ENCODE results near the gene CTNNAL1. TPM values are rescaled to one million over a fixed set of nuclear protein-coding genes. Genes with fewer than 3 reads are reported as not detected.
A peak's percentile ranks its signal among the peaks of the same experiment; 100 is the strongest.

The CTNNAL1 gene
- total and polyA plus RNA-seq, 2 donors (not counting 3 experiments of a cell fraction or from before 2014, with no cell fraction given) = 29.5 to 76.2 TPM

DNA sequence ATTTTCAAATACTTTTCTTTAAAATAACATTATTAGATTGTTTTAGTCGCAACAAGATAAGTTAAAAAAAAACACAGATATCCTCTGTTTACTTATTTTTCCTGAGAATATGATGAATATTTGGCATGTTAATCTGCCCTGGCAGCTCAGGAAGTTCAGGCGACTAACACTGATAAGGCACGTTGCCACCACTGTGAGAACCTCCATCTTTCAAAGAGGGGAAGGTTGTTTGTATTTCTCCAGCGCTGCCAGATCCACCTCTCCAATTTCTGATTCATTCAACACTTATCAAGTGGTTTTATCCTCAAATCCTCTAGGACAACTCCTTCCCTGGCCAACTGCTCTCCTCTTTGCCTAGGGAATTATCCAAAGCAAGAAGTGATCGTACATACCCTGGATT, 21.8 kb downstream of the CTNNAL1 start:
- Histone ChIP-seq H3K9me1 (replicated peaks; ENCODE audit: control insufficient read depth, extremely low read depth, insufficient read depth, low read length) (no peaks in the 10 kb centered on the region), H3K4me2 (ENCODE audit: insufficient read depth, low read length) (peak overlapping the region; percentile 68), H3K9me3 (replicated peaks; ENCODE audit: control insufficient read depth, insufficient read depth, low read length) (no peaks in the 10 kb centered on the region), H3K36me3 (ENCODE audit: control insufficient read depth in 2 of 2, extremely low read depth in 1 of 2, insufficient read depth in 2 of 2, low read length in 2 of 2) (peaks cover 2 to 6% of the 10 kb centered on the region in 2 experiments), H4K20me1 (replicated peaks; ENCODE audit: control insufficient read depth, extremely low read depth, insufficient read depth, low read length) (no peaks in the 10 kb centered on the region), H3K27me3 (ENCODE audit: control insufficient read depth in 2 of 2, insufficient read depth in 2 of 2, low read length in 2 of 2) (no peaks in the 10 kb centered on the region), H3K4me1 (ENCODE audit: control insufficient read depth, extremely low read depth, insufficient read depth, low read length) (peaks cover 42% of the 10 kb centered on the region), H3K79me2 (ENCODE audit: control insufficient read depth, insufficient read depth, low read length) (peaks cover 30% of the 10 kb centered on the region), H2AFZ (ENCODE audit: low read depth, low read length) (peak overlapping the region; percentile 68), H3K4me3 (replicated peaks in 1 of 3; ENCODE audit: insufficient read depth in 1 of 3, low read depth in 1 of 3, low read length in 3 of 3) (peak overlapping the region in 1 of 3 experiments; percentile 17), H3K9ac (replicated peaks; ENCODE audit: extremely low read depth, insufficient read depth, low read length) (peak overlapping the region; percentile 12), H3K27ac (ENCODE audit: insufficient read depth, low read depth, low read length) (peak overlapping the region; percentile 67)
- POLR2A ChIA-PET = no interaction called here
- TF ChIP-seq JUN (IDR thresholded peaks at IDR 0.05; ENCODE audit: borderline replicate concordance, insufficient read depth, insufficient read length, low read depth) = peak; percentile 16
- TF ChIP-seq POLR2AphosphoS5 (IDR thresholded peaks at IDR 0.05; ENCODE audit: insufficient read depth, low read depth, low read length) = peak; percentile 80
- TF ChIP-seq GATA2 (IDR thresholded peaks at IDR 0.05; ENCODE audit: insufficient read depth, insufficient read length, low read depth, low read length) = peak; percentile 93
- TF ChIP-seq, protein P1, sequence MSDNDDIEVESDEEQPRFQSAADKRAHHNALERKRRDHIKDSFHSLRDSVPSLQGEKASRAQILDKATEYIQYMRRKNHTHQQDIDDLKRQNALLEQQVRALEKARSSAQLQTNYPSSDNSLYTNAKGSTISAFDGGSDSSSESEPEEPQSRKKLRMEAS (IDR thresholded peaks at IDR 0.05; ENCODE audit: insufficient read depth, insufficient read length) = no peak
- no peak for TF ChIP-seq MYC (IDR thresholded peaks at IDR 0.05; ENCODE audit: low read depth, low read length)
- peak; percentile 63 for TF ChIP-seq POLR2A (IDR thresholded peaks at IDR 0.05; ENCODE audit: low read depth, low read length)
- TF ChIP-seq FOS (IDR thresholded peaks at IDR 0.05; ENCODE audit: borderline replicate concordance, insufficient read depth, low read length) = peak; percentile 29
- CTCF ChIA-PET = interaction anchor here (1.3 to 1.4 kb wide), 3 partner anchors 9 to 37 kb away, joined by 3 to 8 read pairs (median 4); no protein-coding TSS in a partner anchor
- DNase-seq (ENCODE audit: low read depth, low spot score) = peak; percentile 95
- no TSS peak for BruUV-seq (replicated peaks)
- dilution Hi-C loops (cut with MboI; ENCODE audit: extremely low pct_ligation_motif_present, low sequenced_read_pairs) = no loop called here
- intact Hi-C loops (cut with micrococcal nuclease) = loop anchor here (1.0 to 5.0 kb wide), 2 partner anchors 45 to 121 kb away; no protein-coding TSS in a partner anchor
- FAIRE-seq = peak; percentile 76

DNA sequence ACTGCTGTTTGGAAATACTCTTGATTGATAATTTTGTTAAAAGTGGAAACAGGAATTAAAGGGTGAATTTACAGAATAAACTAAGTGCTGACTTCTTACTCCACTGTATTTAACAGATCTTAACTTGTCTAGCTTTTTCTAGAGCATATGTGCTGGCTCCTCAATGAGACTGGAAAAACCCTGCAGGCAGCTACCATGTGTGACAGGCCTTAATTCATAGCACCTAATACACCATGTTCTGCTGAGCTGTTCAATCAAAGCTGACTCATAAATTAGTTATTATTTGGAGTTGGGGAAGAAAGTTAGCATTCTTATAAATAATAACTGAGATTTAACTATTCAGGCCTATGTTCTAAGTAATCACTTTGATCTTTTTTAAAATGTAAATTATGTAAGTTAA, 29.4 kb downstream of the CTNNAL1 start:
- no peak overlapping the region for H3K9ac ChIP-seq (replicated peaks; ENCODE audit: extremely low read depth, insufficient read depth, low read length)
- H3K9me3 ChIP-seq (replicated peaks; ENCODE audit: control insufficient read depth, insufficient read depth, low read length) = no peaks in the 10 kb centered on the region
- H3K9me1 ChIP-seq (replicated peaks; ENCODE audit: control insufficient read depth, extremely low read depth, insufficient read depth, low read length) = no peaks in the 10 kb centered on the region
- FAIRE-seq (no peak), DNase-seq (ENCODE audit: low read depth, low spot score) (no peak)
- no peak overlapping the region for H3K4me3 ChIP-seq (replicated peaks in 1 of 3; ENCODE audit: insufficient read depth in 1 of 3, low read depth in 1 of 3, low read length in 3 of 3)
- H3K79me2 ChIP-seq (ENCODE audit: control insufficient read depth, insufficient read depth, low read length) = peaks cover 6% of the 10 kb centered on the region
- no peaks in the 10 kb centered on the region for H3K4me1 ChIP-seq (ENCODE audit: control insufficient read depth, extremely low read depth, insufficient read depth, low read length)
- BruUV-seq (replicated peaks) = no TSS peak
- CTCF ChIA-PET = no interaction called here
- H3K27ac ChIP-seq (ENCODE audit: insufficient read depth, low read depth, low read length) = no peak overlapping the region
- H3K27me3 ChIP-seq (ENCODE audit: control insufficient read depth in 2 of 2, insufficient read depth in 2 of 2, low read length in 2 of 2) = no peaks in the 10 kb centered on the region
- dilution Hi-C loops (cut with MboI; ENCODE audit: extremely low pct_ligation_motif_present, low sequenced_read_pairs) (no loop called here), intact Hi-C loops (cut with micrococcal nuclease) (no loop called here)
- H4K20me1 ChIP-seq (replicated peaks; ENCODE audit: control insufficient read depth, extremely low read depth, insufficient read depth, low read length) = no peaks in the 10 kb centered on the region
- H2AFZ ChIP-seq (ENCODE audit: low read depth, low read length) = no peak overlapping the region
- peaks cover 6 to 12% of the 10 kb centered on the region in 2 experiments for H3K36me3 ChIP-seq (ENCODE audit: control insufficient read depth in 2 of 2, extremely low read depth in 1 of 2, insufficient read depth in 2 of 2, low read length in 2 of 2)
- TF ChIP-seq JUN (IDR thresholded peaks at IDR 0.05; ENCODE audit: borderline replicate concordance, insufficient read depth, insufficient read length, low read depth) = no peak
- POLR2A ChIA-PET = no interaction called here
- no peak overlapping the region for H3K4me2 ChIP-seq (ENCODE audit: insufficient read depth, low read length)
